GOT3 (cell line): Measurements from ENCODE around the gene ACTRT2.

ENCODE experiments used
- DNase-seq: peaks from one replicate; lab custom pipeline; 2025; ENCODE audit warnings: mixed read lengths; lab: John Stamatoyannopoulos, UW

Gene ACTRT2

GRCh38 chr1:3033040-3033789, 11.9 kb downstream of the ACTRT2 start:
- DNase-seq, result no peak

- no peak for DNase-seq
Measured at GRCh38 chr1:3033790-3034090, 12.5 kb downstream of the ACTRT2 start.

GRCh38 chr1:3034162-3034561, 12.9 kb downstream of the ACTRT2 start:
- no peak for DNase-seq

GRCh38 chr1:3034728-3035562, 13.7 kb downstream of the ACTRT2 start:
- no peak for DNase-seq

GRCh38 chr1:3035563-3036446, 14.5 kb downstream of the ACTRT2 start:
- no peak for DNase-seq

- DNase-seq, result no peak
Measured at GRCh38 chr1:3036447-3037280, 15.4 kb downstream of the ACTRT2 start.

GRCh38 chr1:3037281-3038040, 16.2 kb downstream of the ACTRT2 start:
- no peak for DNase-seq

GRCh38 chr1:3038113-3038551, 16.9 kb downstream of the ACTRT2 start:
- DNase-seq, result no peak

- no peak for DNase-seq
Measured at GRCh38 chr1:3038571-3039181, 17.4 kb downstream of the ACTRT2 start.

GRCh38 chr1:3040004-3040403, 18.7 kb downstream of the ACTRT2 start:
- no peak for DNase-seq

GRCh38 chr1:3042481-3042880, 21.2 kb downstream of the ACTRT2 start:
- DNase-seq, result no peak

GRCh38 chr1:3049164-3049563, 27.9 kb downstream of the ACTRT2 start:
- DNase-seq, result no peak

GRCh38 chr1:3049905-3050304, 28.6 kb downstream of the ACTRT2 start:
- DNase-seq, result no peak

- no peak for DNase-seq
Measured at GRCh38 chr1:3050603-3051002, 29.3 kb downstream of the ACTRT2 start.

GRCh38 chr1:3051270-3052268, 30.3 kb downstream of the ACTRT2 start:
- DNase-seq, result no peak

GRCh38 chr1:3052501-3052900, 31.2 kb downstream of the ACTRT2 start:
- DNase-seq, result no peak

- DNase-seq, result no peak
Measured at GRCh38 chr1:3053366-3053980, 32.2 kb downstream of the ACTRT2 start.

GRCh38 chr1:3053986-3054385, 32.7 kb downstream of the ACTRT2 start:
- no peak for DNase-seq

- DNase-seq, result no peak
Measured at GRCh38 chr1:3054474-3054873, 33.2 kb downstream of the ACTRT2 start.
